HCT116 (cell line): ENCODE data around the gene METRN. TPM values are rescaled to one million over a fixed set of nuclear protein-coding genes. Genes with fewer than 3 reads are reported as not detected.

Experiments
- ATAC-seq: fragments of 200-7000 bp; cut with Tn5 transposase; 2 replicates; pipeline ENCODE4 v1.9.1; 2020; ENCODE audit warnings: mild to moderate bottlenecking, moderate library complexity
- BruUV-seq: library from RNA; stranded (reverse); fragments of 400-500 nt; replicated peaks from 2 replicates; lab custom pipeline; 2021; lab: Mats Ljungman, UMichigan
- CTCF ChIA-PET: fragments of 300-600 bp; sonication (Branson Sonifier 250); formaldehyde crosslinking; loops from one replicate; lab custom pipeline; 2021; ENCODE audit warnings: antibody characterized with exemption; lab: Charles Lee
- POLR2A ChIA-PET: fragments of 300-600, 350-600 bp; sonication (Branson Sonifier 250); formaldehyde crosslinking; loops from one replicate; lab custom pipeline; 2021; ENCODE audit warnings: antibody characterized with exemption; lab: Charles Lee
- RAD21 ChIA-PET, 2 experiments: fragments of 300-600 bp; sonication (Branson Sonifier 250); formaldehyde crosslinking; loops; one replicate each; lab custom pipeline; 2023; ENCODE audit warnings: low total read pairs in 2 of 2; ENCODE audit not compliant: uncharacterized antibody in 2 of 2, unreplicated experiment in 2 of 2, low non-redundant PET in 1 of 2; lab: Charles Lee
- DNase-seq: peaks from one replicate; pipeline ENCODE4 v3.0.0-alpha.2; 2010; ENCODE audit warnings: low read depth, low spot score
- H2AFZ ChIP-seq: fragments of 200-600 bp; shearing (Covaris generic), sonication (generic); 2 replicates; pipeline ENCODE4 v1.6.1; 2017; ENCODE audit warnings: low read depth, mixed run types, mixed read lengths, antibody characterized with exemption, low read length; ENCODE audit not compliant: poor library complexity, severe bottlenecking
- H3K27ac ChIP-seq: 2 replicates; pipeline ENCODE4 v1.5.1; 2012; ENCODE audit warnings: low read depth, low read length
- H3K27me3 ChIP-seq: fragments of 200-600 bp; sonication (generic); 2 replicates; pipeline ENCODE4 v1.6.1; 2016; ENCODE audit warnings: mixed run types, low read length, mixed read lengths; ENCODE audit not compliant: insufficient read depth
- H3K36me3 ChIP-seq, 2 experiments: fragments of 200-500 bp in 1 of 2; fragments of 200-600 bp in 1 of 2; sonication (Bioruptor generic) in 1 of 2; sonication (generic) in 1 of 2; 2 replicates each; pipeline versions ENCODE4 v1.5.1 to v1.6.1; 2014 to 2016; ENCODE audit warnings: low read length in 2 of 2, inconsistent platforms in 1 of 2, mixed read lengths in 1 of 2, mixed run types in 1 of 2; ENCODE audit not compliant: insufficient read depth in 2 of 2, control insufficient read depth in 1 of 2
- H3K4me1 ChIP-seq, 2 experiments: fragments of 200-600 bp in 1 of 2; sonication (generic) in 1 of 2; 2 replicates each; pipeline versions ENCODE4 v1.5.1 to v1.6.1; 2012 to 2017; ENCODE audit warnings: low read length in 2 of 2, inconsistent platforms in 1 of 2, mild to moderate bottlenecking in 1 of 2, mixed read lengths in 1 of 2, mixed run types in 1 of 2, moderate library complexity in 1 of 2; ENCODE audit not compliant: insufficient read depth in 2 of 2, control insufficient read depth in 1 of 2
- H3K4me2 ChIP-seq: fragments of 200-600 bp; sonication (generic); 2 replicates; pipeline ENCODE4 v1.6.1; 2017; ENCODE audit warnings: mixed run types, low read length, mixed read lengths
- H3K4me3 ChIP-seq, 2 experiments: fragments of 200-600 bp in 1 of 2; sonication (generic) in 1 of 2; replicated peaks in 1 of 2; 2 replicates each; pipeline ENCODE4 v1.5.1; 2011 to 2016; ENCODE audit warnings: low read length in 2 of 2, control low read depth in 1 of 2, low read depth in 1 of 2, mild to moderate bottlenecking in 1 of 2, mixed read lengths in 1 of 2, mixed run types in 1 of 2
- H3K79me2 ChIP-seq: fragments of 200-600 bp; sonication (generic); 2 replicates; pipeline ENCODE4 v1.6.1; 2017; ENCODE audit warnings: mild to moderate bottlenecking, mixed run types, low read length, moderate library complexity, mixed read lengths; ENCODE audit not compliant: insufficient read depth
- H3K9ac ChIP-seq: fragments of 200-600 bp; sonication (generic); 2 replicates; pipeline ENCODE4 v1.6.1; 2016; ENCODE audit warnings: low read length, mixed read lengths
- H3K9me2 ChIP-seq: fragments of 200-600 bp; sonication (generic), shearing (Covaris generic); 2 replicates; pipeline ENCODE4 v1.6.1; 2017; ENCODE audit warnings: mixed run types, mild to moderate bottlenecking, moderate library complexity; ENCODE audit not compliant: insufficient read depth
- H3K9me3 ChIP-seq, 2 experiments: fragments of 200-500 bp in 1 of 2; fragments of 200-600 bp in 1 of 2; sonication (Bioruptor generic) in 1 of 2; sonication (generic) in 1 of 2; 2 replicates each; pipeline ENCODE4 v1.6.1; 2014 to 2017; ENCODE audit warnings: low read length in 2 of 2, mixed read lengths in 2 of 2, inconsistent platforms in 1 of 2, low read depth in 1 of 2, mild to moderate bottlenecking in 1 of 2, mixed run types in 1 of 2, moderate library complexity in 1 of 2; ENCODE audit not compliant: control insufficient read depth in 1 of 2, insufficient read depth in 1 of 2
- H4K20me1 ChIP-seq: fragments of 200-600 bp; sonication (generic), shearing (Covaris generic); 2 replicates; pipeline ENCODE4 v1.6.1; 2017; ENCODE audit warnings: mixed run types, mild to moderate bottlenecking, moderate library complexity; ENCODE audit not compliant: insufficient read depth
- CEBPB ChIP-seq: IDR thresholded peaks from 2 replicates; pipeline ENCODE4 v1.6.1; 2012; ENCODE audit warnings: low read depth
- EZH2 ChIP-seq: fragments of 200-600 bp; sonication (generic); IDR thresholded peaks from 2 replicates; pipeline ENCODE4 v1.6.1; 2017; ENCODE audit warnings: antibody characterized with exemption, mixed run types
- EZH2phosphoT487 ChIP-seq: fragments of 200-600 bp; IDR thresholded peaks from 2 replicates; pipeline ENCODE4 v1.6.1; 2018; ENCODE audit warnings: antibody characterized with exemption, borderline replicate concordance
- JUND ChIP-seq: IDR thresholded peaks from 2 replicates; pipeline ENCODE4 v1.6.1; 2012
- POLR2AphosphoS5 ChIP-seq: IDR thresholded peaks from 2 replicates; pipeline ENCODE4 v1.6.1; 2011; ENCODE audit warnings: mild to moderate bottlenecking, low read depth, low read length, moderate library complexity
- RAD21 ChIP-seq: IDR thresholded peaks from 2 replicates; pipeline ENCODE4 v1.6.1; 2012; ENCODE audit warnings: low read depth, mild to moderate bottlenecking
- REST ChIP-seq: IDR thresholded peaks from 2 replicates; pipeline ENCODE4 v1.6.1; 2012; ENCODE audit warnings: low read depth
- ZNF274 ChIP-seq: fragments of 200-500 bp; sonication (Bioruptor generic); IDR thresholded peaks from 2 replicates; pipeline ENCODE4 v1.6.1; 2014; ENCODE audit warnings: mild to moderate bottlenecking, low read depth, low read length, inconsistent platforms
- intact Hi-C: fragments of 100-400 bp; cut with micrococcal nuclease; formaldehyde crosslinking; loops from 2 replicates; pipeline ENCODE4 v1.10.0; 2022
- total RNA-seq: library from RNA; stranded (reverse); gene quantifications from one replicate; pipeline ENCODE4 v1.2.1, GENCODE V29; 2021; ENCODE audit not compliant: unreplicated experiment
- TF ChIP-seq, protein P1 (sequence below), 3 experiments: fragments of 200-600 bp in 1 of 3; sonication (generic) in 1 of 3; IDR thresholded peaks in 2 of 3; conservative IDR thresholded peaks in 1 of 3; 2 replicates each; pipeline ENCODE4 v1.5.1; 2012 to 2017; ENCODE audit warnings: low read depth in 2 of 3, low read length in 2 of 3, antibody characterized with exemption in 1 of 3, borderline replicate concordance in 1 of 3, control low read depth in 1 of 3, mild to moderate bottlenecking in 1 of 3, mixed read lengths in 1 of 3, mixed run types in 1 of 3, moderate library complexity in 1 of 3; ENCODE audit not compliant: insufficient read depth in 1 of 3

METRN gene
- total RNA-seq, 1 experiment from 2014 or later: 193 TPM

DNA sequence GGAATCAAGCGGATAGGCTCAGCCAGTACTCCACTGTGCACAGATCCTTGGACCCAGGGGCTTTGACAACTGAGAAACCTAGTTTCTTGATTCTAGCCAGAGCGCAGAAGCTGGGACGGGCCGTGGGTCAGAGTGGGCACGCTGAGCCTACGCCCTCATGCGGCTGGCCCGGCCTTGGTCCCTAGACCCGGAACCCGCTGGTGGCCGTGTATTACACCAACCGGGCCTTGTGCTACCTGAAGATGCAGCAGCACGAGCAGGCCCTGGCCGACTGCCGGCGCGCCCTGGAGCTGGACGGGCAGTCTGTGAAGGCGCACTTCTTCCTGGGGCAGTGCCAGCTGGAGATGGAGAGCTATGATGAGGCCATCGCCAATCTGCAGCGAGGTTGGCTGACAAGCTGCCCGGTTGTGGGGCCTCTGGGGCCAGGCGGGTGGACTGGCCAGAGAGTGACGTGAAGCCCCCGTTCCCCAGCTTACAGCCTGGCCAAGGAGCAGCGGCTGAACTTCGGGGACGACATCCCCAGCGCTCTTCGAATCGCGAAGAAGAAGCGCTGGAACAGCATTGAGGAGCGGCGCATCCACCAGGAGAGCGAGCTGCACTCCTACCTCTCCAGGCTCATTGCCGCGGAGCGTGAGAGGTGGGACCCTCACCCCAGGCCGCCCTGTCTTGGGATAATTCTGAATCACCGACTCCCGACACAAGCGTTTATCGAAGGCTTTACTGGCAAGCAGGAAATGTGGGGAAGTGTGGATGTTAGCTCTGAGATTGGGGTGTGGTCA lies 33.8 kb upstream of the METRN start:
- no peaks in the 10 kb centered on the region for H3K27me3 ChIP-seq
- ChIA-PET RAD21 (no interaction called here), POLR2A (no interaction called here), CTCF (interaction anchor here (1.1 kb wide), 1 partner anchor 9 kb away, joined by 3 read pairs; the partner anchor contains the start of gene WDR24)
- peak overlapping the region; percentile 98 for H3K27ac ChIP-seq
- peak; percentile 5; the same call in 1 of the 2 replicates for ATAC-seq
- TF ChIP-seq, protein P1, sequence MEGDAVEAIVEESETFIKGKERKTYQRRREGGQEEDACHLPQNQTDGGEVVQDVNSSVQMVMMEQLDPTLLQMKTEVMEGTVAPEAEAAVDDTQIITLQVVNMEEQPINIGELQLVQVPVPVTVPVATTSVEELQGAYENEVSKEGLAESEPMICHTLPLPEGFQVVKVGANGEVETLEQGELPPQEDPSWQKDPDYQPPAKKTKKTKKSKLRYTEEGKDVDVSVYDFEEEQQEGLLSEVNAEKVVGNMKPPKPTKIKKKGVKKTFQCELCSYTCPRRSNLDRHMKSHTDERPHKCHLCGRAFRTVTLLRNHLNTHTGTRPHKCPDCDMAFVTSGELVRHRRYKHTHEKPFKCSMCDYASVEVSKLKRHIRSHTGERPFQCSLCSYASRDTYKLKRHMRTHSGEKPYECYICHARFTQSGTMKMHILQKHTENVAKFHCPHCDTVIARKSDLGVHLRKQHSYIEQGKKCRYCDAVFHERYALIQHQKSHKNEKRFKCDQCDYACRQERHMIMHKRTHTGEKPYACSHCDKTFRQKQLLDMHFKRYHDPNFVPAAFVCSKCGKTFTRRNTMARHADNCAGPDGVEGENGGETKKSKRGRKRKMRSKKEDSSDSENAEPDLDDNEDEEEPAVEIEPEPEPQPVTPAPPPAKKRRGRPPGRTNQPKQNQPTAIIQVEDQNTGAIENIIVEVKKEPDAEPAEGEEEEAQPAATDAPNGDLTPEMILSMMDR (IDR thresholded peaks at IDR 0.05 in 2 of 3, conservative IDR thresholded peaks at IDR 0.05 in 1 of 3; ENCODE audit: borderline replicate concordance in 1 of 3, insufficient read depth in 1 of 3, low read depth in 2 of 3, low read length in 2 of 3): peak in 1 of 3 experiments; percentile 14; a peak in 2 of 6 replicates
- TF ChIP-seq POLR2AphosphoS5: no peak; the same call in 1 of the 2 replicates
- H4K20me1 ChIP-seq: no peaks in the 10 kb centered on the region
- peaks cover 0 to 26% of the 10 kb centered on the region in 2 experiments; a peak in 2 of 4 replicates for H3K36me3 ChIP-seq
- BruUV-seq: no TSS peak
- intact Hi-C loops: no loop called here
- no peak overlapping the region for H2AFZ ChIP-seq
- H3K9me3 ChIP-seq: no peaks in the 10 kb centered on the region
- DNase-seq: no peak
- H3K4me1 ChIP-seq: peaks cover 13 to 54% of the 10 kb centered on the region in 2 experiments
- peaks cover 38% of the 10 kb centered on the region for H3K79me2 ChIP-seq
- peak overlapping the region; percentile 66 to 90 for H3K4me3 ChIP-seq
- peak overlapping the region; percentile 97 for H3K4me2 ChIP-seq
- H3K9me2 ChIP-seq: no peaks in the 10 kb centered on the region
- peak overlapping the region; percentile 92 for H3K9ac ChIP-seq

- CTCF ChIA-PET: no interaction called here
- peak overlapping the region; percentile 66 to 90 for H3K4me3 ChIP-seq
- ATAC-seq: no peak
- TF ChIP-seq CEBPB (no peak), ZNF274 (no peak), EZH2 (no peak), POLR2AphosphoS5 (peak; percentile 11; the same call in 1 of the 2 replicates), RAD21 (no peak), EZH2phosphoT487 (no peak), REST (no peak), JUND (no peak)
Observed at GRCh38 chr16:681746-682427, 33.0 kb upstream of the METRN start.

More at GRCh38 chr16:681746-682427, 33.0 kb upstream of the METRN start:
- H3K79me2 ChIP-seq: peaks cover 41% of the 10 kb centered on the region
- H3K27ac ChIP-seq: peak overlapping the region; percentile 98
- H2AFZ ChIP-seq: no peak overlapping the region
- DNase-seq: no peak
- H3K9ac ChIP-seq: peak overlapping the region; percentile 92
- no peaks in the 10 kb centered on the region for H3K9me3 ChIP-seq
- peaks cover 0 to 33% of the 10 kb centered on the region in 2 experiments; a peak in 2 of 4 replicates for H3K36me3 ChIP-seq
- peak overlapping the region; percentile 97 for H3K4me2 ChIP-seq
- intact Hi-C loops: no loop called here
- no peaks in the 10 kb centered on the region for H3K9me2 ChIP-seq
- peaks cover 13 to 55% of the 10 kb centered on the region in 2 experiments for H3K4me1 ChIP-seq
- ChIA-PET RAD21 (no interaction called here), POLR2A (no interaction called here)
- H4K20me1 ChIP-seq: no peaks in the 10 kb centered on the region
- TSS peak; percentile 80 for BruUV-seq
- no peaks in the 10 kb centered on the region for H3K27me3 ChIP-seq
